K562 (cell line): ENCODE measurements around the gene PLSCR3. TPM values are rescaled to one million over a fixed set of nuclear protein-coding genes. Genes with fewer than 3 reads are reported as not detected.
A peak's percentile ranks its signal among the peaks of the same experiment; 100 is the strongest.

Source experiments
- ATAC-seq: fragments of 200-7000 bp; cut with Tn5 transposase; 3 replicates; pipeline ENCODE4 v1.9.1; 2020; ENCODE audit warnings: moderate library complexity
- BruUV-seq: library from RNA; stranded (reverse); fragments of 400-500 nt; replicated peaks from 2 replicates; lab custom pipeline; 2021; lab: Mats Ljungman, UMichigan
- CTCF ChIA-PET: fragments of 300-600 bp; formaldehyde crosslinking; extraction: SDS; loops from one replicate; lab custom pipeline; 2021; ENCODE audit warnings: low intra/inter-chr PET ratio; lab: Yijun Ruan, JAX
- POLR2A ChIA-PET: fragments of 300-600, 350-650 bp; sonication (Branson Sonifier 250); formaldehyde crosslinking; extraction: SDS; loops from one replicate; lab custom pipeline; 2021; ENCODE audit warnings: antibody characterized with exemption, inconsistent platforms; lab: Yijun Ruan, JAX
- DNase-seq, 4 experiments: peaks; one replicate each; pipeline versions ENCODE4 v3.0.0 to v3.0.0-alpha.2; 2011 to 2018; ENCODE audit warnings: low spot score in 3 of 4, mixed read lengths in 3 of 4; ENCODE audit errors: extremely low read depth in 1 of 4
- FAIRE-seq: peaks from 2 replicates; lab custom pipeline; 2011; peaks lifted over from hg19 to GRCh38; lab: Jason Lieb, UNC
- H2AFZ ChIP-seq: 2 replicates; pipeline ENCODE4 v1.6.0; 2011; ENCODE audit warnings: low read depth, low read length, control low read depth, inconsistent platforms
- H3K27ac ChIP-seq: fragments of 200-600 bp; 3 replicates; pipeline ENCODE4 v1.8.0; 2011; ENCODE audit warnings: low read depth, mild to moderate bottlenecking, control low read depth, inconsistent platforms, low read length, moderate library complexity, mixed read lengths; ENCODE audit errors: extremely low read depth
- H3K27me3 ChIP-seq, 2 experiments: fragments of 300-600 bp in 1 of 2; 2 replicates in 1 of 2; 3 replicates in 1 of 2; pipeline versions ENCODE4 v1.6.0 to v1.8.0; 2011; ENCODE audit warnings: inconsistent platforms in 2 of 2, low read length in 2 of 2, mild to moderate bottlenecking in 1 of 2, mixed read lengths in 1 of 2, moderate library complexity in 1 of 2; ENCODE audit not compliant: control insufficient read depth in 2 of 2, insufficient read depth in 2 of 2
- H3K36me3 ChIP-seq: fragments of 300-600 bp; 3 replicates; pipeline ENCODE4 v1.8.0; 2011; ENCODE audit warnings: mild to moderate bottlenecking, low read length, inconsistent platforms; ENCODE audit not compliant: control insufficient read depth, insufficient read depth
- H3K4me1 ChIP-seq, 2 experiments: fragments of 200-600 bp in 1 of 2; replicated peaks in 1 of 2; 2 replicates in 1 of 2; 3 replicates in 1 of 2; pipeline versions ENCODE4 v1.5.1 to v1.8.0; 2011; ENCODE audit warnings: inconsistent platforms in 2 of 2, low read length in 2 of 2, mild to moderate bottlenecking in 1 of 2, mixed read lengths in 1 of 2, moderate library complexity in 1 of 2; ENCODE audit not compliant: control insufficient read depth in 2 of 2, insufficient read depth in 2 of 2
- H3K4me2 ChIP-seq: 2 replicates; pipeline ENCODE4 v1.6.1; 2011; ENCODE audit warnings: low read length, control low read depth, inconsistent platforms, mixed read lengths; ENCODE audit not compliant: insufficient read depth
- H3K4me3 ChIP-seq: fragments of 200-600 bp; sonication (generic), shearing (Covaris generic); 2 replicates; pipeline ENCODE4 v1.5.1; 2016; ENCODE audit warnings: control low read depth, inconsistent platforms
- H3K79me2 ChIP-seq: fragments of 200-600 bp; 3 replicates; pipeline ENCODE4 v1.8.0; 2011; ENCODE audit warnings: low read length, inconsistent platforms; ENCODE audit not compliant: control insufficient read depth, insufficient read depth
- H3K9ac ChIP-seq, 2 experiments: 2 replicates each; pipeline versions ENCODE4 v1.6.0 to v1.6.1; 2011; ENCODE audit warnings: low read depth in 2 of 2, low read length in 2 of 2, control low read depth in 1 of 2, inconsistent platforms in 1 of 2, mild to moderate bottlenecking in 1 of 2, mixed read lengths in 1 of 2; ENCODE audit not compliant: insufficient read depth in 1 of 2
- H3K9me1 ChIP-seq: one replicate; pipeline ENCODE4 v1.6.0; 2011; ENCODE audit warnings: inconsistent platforms, mild to moderate bottlenecking, low read length, moderate library complexity; ENCODE audit not compliant: control insufficient read depth, insufficient read depth
- H3K9me3 ChIP-seq: replicated peaks from 2 replicates; pipeline ENCODE4 v1.5.1; 2011; ENCODE audit warnings: low read depth, low read length, inconsistent platforms; ENCODE audit not compliant: control insufficient read depth, insufficient read depth
- H4K20me1 ChIP-seq: replicated peaks from 2 replicates; pipeline ENCODE4 v1.6.1; 2011; ENCODE audit warnings: low read length, inconsistent platforms, mixed read lengths; ENCODE audit not compliant: control insufficient read depth, insufficient read depth
- EP400 ChIP-seq: fragments of 450-650 bp; IDR thresholded peaks from 2 replicates; pipeline ENCODE4 v1.6.1; 2017; ENCODE audit warnings: antibody characterized with exemption, mild to moderate bottlenecking, moderate library complexity
- FOSL1 ChIP-seq: fragments of 200-800 bp; sonication (Bioruptor generic); conservative IDR thresholded peaks from 2 replicates; pipeline ENCODE4 v1.6.1; 2016; ENCODE audit warnings: missing genetic modification characterization, missing compliant biosample characterization
- HCFC1 ChIP-seq: IDR thresholded peaks from 2 replicates; pipeline ENCODE4 v1.6.1; 2012; ENCODE audit warnings: low read depth, low read length, improper control_type of control experiment
- HOXB6 ChIP-seq: fragments of 250-450 bp; sonication (Bioruptor Pico); IDR thresholded peaks from 2 replicates; pipeline ENCODE4 v1.5.1; 2022; ENCODE audit warnings: mild to moderate bottlenecking, borderline replicate concordance
- MECOM ChIP-seq: fragments of 250-450 bp; sonication (Bioruptor Pico); IDR thresholded peaks from 2 replicates; pipeline ENCODE4 v1.8.0; 2022; ENCODE audit warnings: inconsistent platforms
- MTF1 ChIP-seq: fragments of 250-450 bp; sonication (Bioruptor Pico); IDR thresholded peaks from 2 replicates; pipeline ENCODE4 v1.9.0; 2021; ENCODE audit warnings: moderate library complexity, mild to moderate bottlenecking, inconsistent platforms, borderline replicate concordance
- RBFOX2 ChIP-seq: fragments of 200-400 bp; formaldehyde crosslinking; IDR thresholded peaks from 2 replicates; pipeline ENCODE4 v1.6.1; 2017; ENCODE audit warnings: low read depth, mild to moderate bottlenecking, low read length, moderate library complexity
- RBM25 ChIP-seq: fragments of 200-400 bp; formaldehyde crosslinking; IDR thresholded peaks from 2 replicates; pipeline ENCODE4 v1.6.1; 2018; ENCODE audit warnings: low read length, low read depth, moderate library complexity; ENCODE audit not compliant: severe bottlenecking
- SLC30A9 ChIP-seq: fragments of 250-450 bp; sonication (Bioruptor Pico); IDR thresholded peaks from 2 replicates; pipeline ENCODE4 v1.8.0; 2022; ENCODE audit warnings: mild to moderate bottlenecking, moderate library complexity
- STAT5A ChIP-seq: IDR thresholded peaks from 2 replicates; pipeline ENCODE4 v1.6.1; 2012; ENCODE audit warnings: low read length, inconsistent platforms, borderline replicate concordance
- YY1 ChIP-seq, 3 experiments: IDR thresholded peaks; 2 replicates each; pipeline ENCODE4 v1.6.1; 2011; ENCODE audit warnings: low read length in 2 of 3, mild to moderate bottlenecking in 2 of 3, moderate library complexity in 2 of 3, borderline replicate concordance in 1 of 3, control low read depth in 1 of 3, low read depth in 1 of 3; ENCODE audit not compliant: insufficient read depth in 3 of 3, insufficient replicate concordance in 2 of 3, control insufficient read depth in 1 of 3, insufficient read length in 1 of 3; ENCODE audit errors: extremely low read depth in 1 of 3
- ZBTB7A ChIP-seq: IDR thresholded peaks from 2 replicates; pipeline ENCODE4 v1.6.1; 2011; ENCODE audit warnings: low read depth, mild to moderate bottlenecking, low read length, moderate library complexity, borderline replicate concordance; ENCODE audit not compliant: control insufficient read depth
- ZNF121 ChIP-seq: sonication (generic); formaldehyde crosslinking; conservative IDR thresholded peaks from 2 replicates; pipeline ENCODE4 v1.8.0; 2022; ENCODE audit warnings: missing genetic modification reagents
- ZNF134 ChIP-seq: fragments of 250-450 bp; sonication (Bioruptor Pico); conservative IDR thresholded peaks from 2 replicates; pipeline ENCODE4 v1.4.0; 2020
- ZNF277 ChIP-seq: fragments of 250-450 bp; sonication (Bioruptor Pico); IDR thresholded peaks from 2 replicates; pipeline ENCODE4 v1.8.0; 2022; ENCODE audit warnings: inconsistent platforms, mild to moderate bottlenecking, moderate library complexity, borderline replicate concordance
- WGBS: fragments of 100-300 bp; shearing (Covaris generic); methylation state at CpG from one replicate; pipeline ENCODE4 v1.1.6; 2016; ENCODE audit warnings: low coverage, mixed read lengths; ENCODE audit not compliant: insufficient coverage; ENCODE audit errors: missing lambda C conversion rate; 5-methylcytosine and 5-hydroxymethylcytosine counted together
- in situ Hi-C: fragments of 300-500 bp; cut with MboI; formaldehyde crosslinking; loops from 4 replicates; pipeline ENCODE4 v1.15.0; 2018; ENCODE audit warnings: inconsistent platforms, mixed read lengths
- intact Hi-C: fragments of 100-400 bp; cut with micrococcal nuclease; formaldehyde crosslinking; loops from 2 replicates; pipeline ENCODE4 v1.14.2; 2022
- polyA plus RNA-seq, 8 experiments: library from polyadenylated mRNA; depleted of rRNA in 4 of 8; stranded (reverse) in 5 of 8; unstranded in 3 of 8; fragments of >200 nt; fragmentation: Nextera tagmentation in 2 of 8; fragmentation: Illumina TruSeq in 1 of 8; extraction: Ambion mirVana in 2 of 8; extraction: Trizol in 1 of 8; gene quantifications; 2 replicates each; pipeline versions ENCODE4 v1.2.1 to v1.2.3, GENCODE V29; 2011 to 2014; ENCODE audit warnings: inconsistent platforms in 1 of 8, missing spikeins in 1 of 8
- total RNA-seq, 7 experiments: library from RNA; depleted of rRNA in 6 of 7; stranded (reverse); fragments of >200 nt in 6 of 7; fragmentation: Illumina TruSeq in 2 of 7; extraction: Trizol in 2 of 7; gene quantifications; 2 replicates each; pipeline versions ENCODE4 v1.2.1 to v1.2.3, GENCODE V29; 2011 to 2021; ENCODE audit warnings: low replicate concordance in 1 of 7
- TF ChIP-seq, protein P1 (sequence below): fragments of 450-650 bp; IDR thresholded peaks from 2 replicates; pipeline ENCODE4 v1.6.1; 2016; ENCODE audit warnings: missing biosample characterization, missing genetic modification characterization

Gene PLSCR3
- total and polyA plus RNA-seq, 9 of the 15 experiments (the other 6 are each of a cell fraction or from before 2014, with no cell fraction given) = 3.2 to 16.8 (median 4.5) TPM

- ATAC-seq (peak; percentile 98), DNase-seq (peak; percentile 75 to 98 (median 85)), FAIRE-seq (peak; percentile 98)
- H3K4me2 ChIP-seq = peak within 1 kb of the TSS; percentile 79
- H3K27ac ChIP-seq = peak within 1 kb of the TSS; percentile 78
- H3K27me3 ChIP-seq = no peaks in the 10 kb centered on the region
- 2% methylated on average over 36 of the region's 49 CpGs for WGBS
- H3K9me3 ChIP-seq = no peaks in the 10 kb centered on the region
- peaks cover 5% of the 10 kb centered on the region; the same call in 1 of the 3 replicates for H3K36me3 ChIP-seq
- H3K9me1 ChIP-seq = no peaks in the 10 kb centered on the region
- intact Hi-C loops (loop anchor here (5.0 kb wide), 2 partner anchors 33 to 78 kb away; partner anchors contain the start of genes FGF11, POLR2A, SLC35G6 and TMEM102), in situ Hi-C loops (no loop called here)
- peak within 1 kb of the TSS; percentile 90 for H2AFZ ChIP-seq
- BruUV-seq = no TSS peak
- ChIA-PET CTCF (no interaction called here), POLR2A (interaction anchor here (0.6 to 1.8 kb wide), 11 partner anchors 12 to 195 kb away, joined by 3 to 23 read pairs (median 4); partner anchors contain the start of genes CD68, POLR2A and ZBTB4)
- peaks cover 11 to 25% of the 10 kb centered on the region in 2 experiments; a peak in 3 of 5 replicates for H3K4me1 ChIP-seq
- no peaks in the 10 kb centered on the region for H4K20me1 ChIP-seq
- H3K9ac ChIP-seq = peak within 1 kb of the TSS; percentile 75 to 87
- peak within 1 kb of the TSS; percentile 68 for H3K4me3 ChIP-seq
- H3K79me2 ChIP-seq = peaks cover 8% of the 10 kb centered on the region; the same call in 2 of the 3 replicates
- TF ChIP-seq FOSL1 (tag) (no peak), STAT5A (no peak), SLC30A9 (no peak), HCFC1 (peak; percentile 27; the same call in 1 of the 2 replicates), MTF1 (no peak), YY1 (IDR thresholded peaks at IDR 0.05; ENCODE audit: borderline replicate concordance in 1 of 3, control insufficient read depth in 1 of 3, extremely low read depth in 1 of 3, insufficient read depth in 3 of 3, insufficient read length in 1 of 3, insufficient replicate concordance in 2 of 3, low read depth in 1 of 3, low read length in 2 of 3) (peak in 2 of 3 experiments; percentile 65 to 89), EP400 (peak; percentile 25; the same call in 1 of the 2 replicates), RBFOX2 (peak; percentile 94), HOXB6 (CRISPR knock-in tag) (no peak), MECOM (CRISPR knock-in tag) (no peak), ZNF277 (CRISPR knock-in tag) (no peak), ZNF134 (CRISPR knock-in tag) (no peak), ZBTB7A (peak; percentile 85), RBM25 (peak; percentile 57), ZNF121 (CRISPR knock-in tag) (no peak)
- TF ChIP-seq, protein P1, sequence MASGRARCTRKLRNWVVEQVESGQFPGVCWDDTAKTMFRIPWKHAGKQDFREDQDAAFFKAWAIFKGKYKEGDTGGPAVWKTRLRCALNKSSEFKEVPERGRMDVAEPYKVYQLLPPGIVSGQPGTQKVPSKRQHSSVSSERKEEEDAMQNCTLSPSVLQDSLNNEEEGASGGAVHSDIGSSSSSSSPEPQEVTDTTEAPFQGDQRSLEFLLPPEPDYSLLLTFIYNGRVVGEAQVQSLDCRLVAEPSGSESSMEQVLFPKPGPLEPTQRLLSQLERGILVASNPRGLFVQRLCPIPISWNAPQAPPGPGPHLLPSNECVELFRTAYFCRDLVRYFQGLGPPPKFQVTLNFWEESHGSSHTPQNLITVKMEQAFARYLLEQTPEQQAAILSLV = no peak
Observed at GRCh38 chr17:7403977-7404736, 9.8 kb upstream of the PLSCR3 start, which contains the start of gene TMEM256. TMEM256 (minus strand) TSS chr17:7404097; CDS start chr17:7404084, 13 bp downstream.
